Measurements from ENCODE around the gene CASTOR2.

GRCh38 chr7:75024922-75025321 lies 60.4 kb downstream of the CASTOR2 start:
- TF ChIP-seq CTCF (IDR thresholded peaks at IDR 0.05) (no peak), POLR2A (IDR thresholded peaks at IDR 0.05) (no peak)

All from body of pancreas (tissue), 4 donors.